ENCODE results near the gene DKC1. TPM values are rescaled to one million over a fixed set of nuclear protein-coding genes. Genes with fewer than 3 reads are reported as not detected.

The DKC1 gene
- total RNA-seq, 1 donor from 2014 or later = 45.6 TPM

DNA sequence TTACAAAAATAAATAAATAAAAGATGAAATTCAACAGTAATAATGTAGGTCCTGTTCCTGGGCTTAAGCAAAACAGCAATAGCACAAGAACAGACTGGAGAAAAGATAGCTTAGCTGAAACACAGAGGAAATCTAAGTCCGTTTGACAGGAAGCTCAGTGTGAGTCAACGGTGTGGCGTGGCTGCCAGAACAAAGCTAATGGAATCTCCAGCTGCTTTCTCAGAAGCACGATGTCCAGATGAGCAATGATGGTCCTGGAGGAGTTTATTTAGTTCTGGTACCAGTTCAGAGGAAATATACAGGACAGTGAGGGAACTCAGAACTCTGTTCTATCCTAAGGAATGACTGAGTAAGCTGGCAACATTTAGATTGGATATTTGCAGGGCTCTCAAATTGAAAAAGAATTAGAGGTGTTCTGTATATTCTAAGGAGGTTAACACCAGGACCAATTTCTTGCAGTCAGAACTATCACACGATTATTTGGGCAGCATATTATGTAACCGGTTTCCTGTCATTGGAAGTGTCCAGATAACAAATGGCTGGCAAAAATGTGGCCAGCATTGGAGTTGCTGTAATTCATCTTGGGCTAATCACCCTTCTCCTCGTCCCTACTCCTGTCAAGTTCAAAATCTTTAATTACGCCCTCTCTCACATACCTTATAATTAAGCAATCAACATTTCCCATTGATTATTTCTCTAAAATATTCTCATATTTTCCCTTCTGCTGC, 24.5 kb upstream of the DKC1 start:
- Mint-ChIP-seq H3K4me3 (no peak overlapping the region), H3K4me1 (no peaks in the 10 kb centered on the region), H3K9me3 (no peaks in the 10 kb centered on the region), H3K36me3 (no peaks in the 10 kb centered on the region), H3K27me3 (ENCODE audit: insufficient read depth, low read depth) (peaks cover 3% of the 10 kb centered on the region), H3K27ac (no peak overlapping the region)
- H3K4me3 ChIP-seq = no peak overlapping the region
- H3K9ac ChIP-seq = no peak overlapping the region
- no peaks in the 10 kb centered on the region for H3K79me2 ChIP-seq (ENCODE audit: low read depth)
- H3K27me3 ChIP-seq = no peaks in the 10 kb centered on the region
- H2AFZ ChIP-seq (replicated peaks) = no peak overlapping the region
- no peaks in the 10 kb centered on the region for H3K9me3 ChIP-seq (ENCODE audit: low read depth)
- no peak for DNase-seq (ENCODE audit: low spot score)
- H3K27ac ChIP-seq = no peak overlapping the region
- no peak overlapping the region for H3K4me2 ChIP-seq
- H4K20me1 ChIP-seq (ENCODE audit: low read depth) = no peaks in the 10 kb centered on the region
- H3K4me1 ChIP-seq = no peaks in the 10 kb centered on the region
- H3K36me3 ChIP-seq = no peaks in the 10 kb centered on the region
- no peak for TF ChIP-seq EZH2phosphoT487 (IDR thresholded peaks at IDR 0.05)
- TF ChIP-seq, protein P1, sequence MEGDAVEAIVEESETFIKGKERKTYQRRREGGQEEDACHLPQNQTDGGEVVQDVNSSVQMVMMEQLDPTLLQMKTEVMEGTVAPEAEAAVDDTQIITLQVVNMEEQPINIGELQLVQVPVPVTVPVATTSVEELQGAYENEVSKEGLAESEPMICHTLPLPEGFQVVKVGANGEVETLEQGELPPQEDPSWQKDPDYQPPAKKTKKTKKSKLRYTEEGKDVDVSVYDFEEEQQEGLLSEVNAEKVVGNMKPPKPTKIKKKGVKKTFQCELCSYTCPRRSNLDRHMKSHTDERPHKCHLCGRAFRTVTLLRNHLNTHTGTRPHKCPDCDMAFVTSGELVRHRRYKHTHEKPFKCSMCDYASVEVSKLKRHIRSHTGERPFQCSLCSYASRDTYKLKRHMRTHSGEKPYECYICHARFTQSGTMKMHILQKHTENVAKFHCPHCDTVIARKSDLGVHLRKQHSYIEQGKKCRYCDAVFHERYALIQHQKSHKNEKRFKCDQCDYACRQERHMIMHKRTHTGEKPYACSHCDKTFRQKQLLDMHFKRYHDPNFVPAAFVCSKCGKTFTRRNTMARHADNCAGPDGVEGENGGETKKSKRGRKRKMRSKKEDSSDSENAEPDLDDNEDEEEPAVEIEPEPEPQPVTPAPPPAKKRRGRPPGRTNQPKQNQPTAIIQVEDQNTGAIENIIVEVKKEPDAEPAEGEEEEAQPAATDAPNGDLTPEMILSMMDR (IDR thresholded peaks at IDR 0.05) = no peak
- no peak for TF ChIP-seq EZH2 (IDR thresholded peaks at IDR 0.05)
- no peaks in the 10 kb centered on the region for H3F3A ChIP-seq (ENCODE audit: low read depth)

- TF ChIP-seq EZH2 (IDR thresholded peaks at IDR 0.05) (no peak), EZH2phosphoT487 (IDR thresholded peaks at IDR 0.05) (no peak)
- TF ChIP-seq, protein P1 (IDR thresholded peaks at IDR 0.05) = no peak
- H3K36me3 ChIP-seq = no peaks in the 10 kb centered on the region
- no peak overlapping the region for H3K27ac Mint-ChIP-seq
- H3K4me1 ChIP-seq = no peaks in the 10 kb centered on the region
- H3K4me3 Mint-ChIP-seq = no peak overlapping the region
- H3K4me3 ChIP-seq = no peak overlapping the region
- peaks cover 3% of the 10 kb centered on the region for H3K9me3 Mint-ChIP-seq
- H3K9ac ChIP-seq = no peak overlapping the region
- H3K4me1 Mint-ChIP-seq = no peaks in the 10 kb centered on the region
- H4K20me1 ChIP-seq (ENCODE audit: low read depth) = no peaks in the 10 kb centered on the region
- DNase-seq (ENCODE audit: low spot score) = no peak
- H3K4me2 ChIP-seq = no peak overlapping the region
- H3K27me3 Mint-ChIP-seq (ENCODE audit: insufficient read depth, low read depth) = peaks cover 3% of the 10 kb centered on the region
- H3K27me3 ChIP-seq = no peaks in the 10 kb centered on the region
- no peaks in the 10 kb centered on the region for H3K36me3 Mint-ChIP-seq
- H2AFZ ChIP-seq (replicated peaks) = no peak overlapping the region
- no peaks in the 10 kb centered on the region for H3K9me3 ChIP-seq (ENCODE audit: low read depth)
- H3K27ac ChIP-seq = no peak overlapping the region
- no peaks in the 10 kb centered on the region for H3F3A ChIP-seq (ENCODE audit: low read depth)
- no peaks in the 10 kb centered on the region for H3K79me2 ChIP-seq (ENCODE audit: low read depth)
These were observed 22.7 kb upstream of the DKC1 start for GRCh38 chrX:154739952-154740465.

DNA sequence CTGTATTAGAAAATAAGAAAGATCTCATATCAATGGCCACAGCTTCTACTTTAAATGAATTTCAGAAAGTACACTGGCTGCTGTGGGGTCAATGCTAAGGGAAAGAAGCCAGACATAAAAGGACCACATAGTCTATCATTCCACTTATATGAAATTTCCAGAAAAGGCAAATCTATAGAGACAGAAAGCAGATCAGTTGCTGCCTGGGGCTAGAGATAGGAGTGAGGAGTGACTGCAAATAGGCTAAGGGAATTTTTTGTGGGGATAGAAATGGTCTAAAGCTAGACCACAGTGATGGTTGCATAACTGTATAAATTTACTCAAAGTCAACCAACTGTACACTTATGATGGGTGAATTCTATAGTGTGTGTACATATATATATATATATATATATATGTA, 20.1 kb upstream of the DKC1 start:
- Histone ChIP-seq H3K4me2 (no peak overlapping the region), H3K27ac (no peak overlapping the region), H3K4me1 (no peaks in the 10 kb centered on the region), H3K9ac (no peak overlapping the region), H3F3A (ENCODE audit: low read depth) (no peaks in the 10 kb centered on the region), H4K20me1 (ENCODE audit: low read depth) (no peaks in the 10 kb centered on the region), H3K36me3 (no peaks in the 10 kb centered on the region), H3K4me3 (no peak overlapping the region), H3K9me3 (ENCODE audit: low read depth) (no peaks in the 10 kb centered on the region), H3K79me2 (ENCODE audit: low read depth) (no peaks in the 10 kb centered on the region), H3K27me3 (no peaks in the 10 kb centered on the region), H2AFZ (replicated peaks) (no peak overlapping the region)
- H3K4me3 Mint-ChIP-seq = no peak overlapping the region
- H3K4me1 Mint-ChIP-seq = no peaks in the 10 kb centered on the region
- peaks cover 3% of the 10 kb centered on the region for H3K27me3 Mint-ChIP-seq (ENCODE audit: insufficient read depth, low read depth)
- TF ChIP-seq EZH2phosphoT487 (IDR thresholded peaks at IDR 0.05) = no peak
- TF ChIP-seq, protein P1 (IDR thresholded peaks at IDR 0.05) = no peak
- TF ChIP-seq EZH2 (IDR thresholded peaks at IDR 0.05) = no peak
- peaks cover 3% of the 10 kb centered on the region for H3K9me3 Mint-ChIP-seq
- no peaks in the 10 kb centered on the region for H3K36me3 Mint-ChIP-seq
- DNase-seq (ENCODE audit: low spot score) = no peak
- H3K27ac Mint-ChIP-seq = no peak overlapping the region
